Psoas muscle (tissue), 8 donors: ENCODE measurements around the gene GTSE1. TPM values are rescaled to one million over a fixed set of nuclear protein-coding genes. Genes with fewer than 3 reads are reported as not detected.
"Not testable (repeated sequence)": the region's sequence is repeated elsewhere in the genome, so short reads cannot be mapped to it uniquely, and the experiment has no call there.

Experiments used
- ATAC-seq, 4 donors: fragments of 200-7000 bp; cut with Tn5 transposase; one replicate each; pipeline ENCODE4 v1.9.1; 2020; ENCODE audit warnings: moderate library complexity in 3 of 4, mild to moderate bottlenecking in 2 of 4
- DNase-seq, 2 donors: peaks; one replicate each; pipeline ENCODE4 v3.0.0-alpha.2; 2020
- H3K27ac ChIP-seq: fragments of 200-600 bp; one replicate; pipeline ENCODE4 v1.8.0; 2022
- H3K27me3 ChIP-seq, 3 donors: fragments of 200-600 bp in 1 of 3; one replicate each; pipeline versions ENCODE4 v1.6.1 to v1.8.0; 2013 to 2022; ENCODE audit warnings: low read length in 2 of 3, mild to moderate bottlenecking in 2 of 3, moderate library complexity in 1 of 3; ENCODE audit not compliant: insufficient read depth in 3 of 3
- H3K36me3 ChIP-seq, 2 donors: fragments of 200-600 bp in 1 of 2; one replicate each; pipeline versions ENCODE4 v1.6.1 to v1.8.0; 2013 to 2022; ENCODE audit warnings: low read depth in 1 of 2, mild to moderate bottlenecking in 1 of 2, moderate library complexity in 1 of 2; ENCODE audit not compliant: insufficient read depth in 1 of 2
- H3K4me1 ChIP-seq: fragments of 200-600 bp; one replicate; pipeline ENCODE4 v1.8.0; 2022
- H3K4me3 ChIP-seq: fragments of 200-600 bp; one replicate; pipeline ENCODE4 v1.8.0; 2022; ENCODE audit warnings: mild to moderate bottlenecking
- H3K9me3 ChIP-seq: fragments of 200-600 bp; one replicate; pipeline ENCODE4 v1.8.0; 2022
- CTCF ChIP-seq: fragments of 200-600 bp; IDR thresholded peaks from one replicate; pipeline ENCODE4 v1.8.0; 2022; ENCODE audit warnings: antibody characterized with exemption
- WGBS, 3 donors: extraction: QIAGEN DNeasy Blood & Tissue Kit; methylation state at CpG; one replicate each; pipeline versions ENCODE4 v1.1.6 to v1.1.7; 2013; 5-methylcytosine and 5-hydroxymethylcytosine counted together
- intact Hi-C, 2 donors: fragments of 100-400 bp; cut with DNase I; formaldehyde crosslinking; loops; one replicate each; pipeline versions ENCODE4 v1.11.0 to v1.14.2; 2022
- polyA plus RNA-seq, 3 donors: library from polyadenylated mRNA; stranded (reverse); fragments of 200-250 nt; gene quantifications; one replicate each; pipeline ENCODE4 v1.2.3, GENCODE V29; 2013
- total RNA-seq, 4 donors: library from RNA; stranded (reverse); fragmentation: NEBNext Ultra II Directional in 2 of 4; extraction: Animal tissue kit (Norgen Biotek cat#: 25700) in 2 of 4; gene quantifications; one replicate each; pipeline versions ENCODE4 v1.2.1 to v1.2.4, GENCODE V29; 2021 to 2023
- donor health status: healthy with polysubstance abuse.
- donor health status: DM: no; HTN: no; CAD: no; lungs with moderate emphysema.
- donor health status: Bipolar disorder and iron deficiency.
- donor health status: healthy.
- donor health status: DM: yes; HTN: yes; CAD: no.
- donor health status: DM: no; HTN: no; CAD: no.
- donor health status: DM: no; HTN: no; CAD: no.
- donor health status: DM: yes; HTN: yes; CAD: no.

GTSE1 gene
- total and polyA plus RNA-seq, 7 donors: 0.04 to 0.47 (median 0.16) TPM; not detected in 1

GRCh38 chr22:46260038-46260437 lies 36.6 kb upstream of the GTSE1 start:
- 83 to 90% (median 86%) methylated on average over 6 of the region's 6 CpGs for WGBS, 3 donors
- TF ChIP-seq CTCF: no peak
- Histone ChIP-seq H3K4me3 (no peak overlapping the region), H3K36me3 (no peaks in the 10 kb centered on the region), H3K27me3 (no peaks in the 10 kb centered on the region), H3K27ac (no peak overlapping the region), H3K4me1 (peaks cover 15% of the 10 kb centered on the region), H3K9me3 (no peaks in the 10 kb centered on the region)
- peak in 1 of 2 donors; percentile 12 for DNase-seq
- intact Hi-C loops: no loop called here
- ATAC-seq: no peak

GRCh38 chr22:46262449-46263215 lies 34.0 kb upstream of the GTSE1 start:
- H3K9me3 ChIP-seq: no peaks in the 10 kb centered on the region
- no peak overlapping the region for H3K27ac ChIP-seq
- peak; percentile 30 to 77 (median 74) for ATAC-seq
- intact Hi-C loops: no loop called here
- H3K36me3 ChIP-seq: no peaks in the 10 kb centered on the region
- peak overlapping the region; percentile 49 for H3K4me3 ChIP-seq
- WGBS, 3 donors: 6 to 13% (median 8%) methylated on average over 55 to 109 of the region's 109 CpGs
- no peaks in the 10 kb centered on the region for H3K27me3 ChIP-seq
- TF ChIP-seq CTCF: peak; percentile 21
- peak; percentile 77 to 85 for DNase-seq
- peaks cover 10% of the 10 kb centered on the region for H3K4me1 ChIP-seq

GRCh38 chr22:46263216-46263590 lies 33.5 kb upstream of the GTSE1 start, which contains the start of gene PKDREJ:
PKDREJ (minus strand) TSS chr22:46263343; CDS start chr22:46263322, 21 bp downstream.
- DNase-seq (peak in 1 of 2 donors; percentile 50), ATAC-seq (no peak)
- intact Hi-C loops: no loop called here
- H3K36me3 ChIP-seq: no peaks in the 10 kb centered on the region
- TF ChIP-seq CTCF: peak; percentile 6
- no peaks in the 10 kb centered on the region for H3K9me3 ChIP-seq
- H3K4me3 ChIP-seq: peak within 1 kb of the TSS; percentile 49
- H3K27ac ChIP-seq: no peak within 1 kb of the TSS
- 46 to 74% (median 52%) methylated on average over 18 to 30 of the region's 30 CpGs for whole genome bisulfite sequencing, 3 donors
- H3K27me3 ChIP-seq: no peaks in the 10 kb centered on the region
- H3K4me1 ChIP-seq: peaks cover 12% of the 10 kb centered on the region

GRCh38 chr22:46264520-46264919 lies 32.1 kb upstream of the GTSE1 start:
- 93 to 98% (median 98%) methylated on average over 5 to 6 of the region's 6 CpGs for WGBS, 3 donors
- H3K27ac ChIP-seq, DNase-seq, H3K9me3 ChIP-seq, ATAC-seq, H3K36me3 ChIP-seq, H3K4me3 ChIP-seq, H3K27me3 ChIP-seq, intact Hi-C loops: not testable (repeated sequence)
- peaks cover 25% of the 10 kb centered on the region for H3K4me1 ChIP-seq

GRCh38 chr22:46265627-46266026 lies 31.0 kb upstream of the GTSE1 start:
- H3K27ac ChIP-seq, H3K36me3 ChIP-seq, H3K9me3 ChIP-seq, intact Hi-C loops, H3K4me3 ChIP-seq, H3K27me3 ChIP-seq, ATAC-seq: not testable (repeated sequence)
- peak in 1 of 2 donors; percentile 11 for DNase-seq
- H3K4me1 ChIP-seq: peaks cover 29% of the 10 kb centered on the region
- 78 to 83% (median 81%) methylated on average over 4 of the region's 4 CpGs for WGBS, 3 donors
